ENCODE data around the gene MIOS.

DNA sequence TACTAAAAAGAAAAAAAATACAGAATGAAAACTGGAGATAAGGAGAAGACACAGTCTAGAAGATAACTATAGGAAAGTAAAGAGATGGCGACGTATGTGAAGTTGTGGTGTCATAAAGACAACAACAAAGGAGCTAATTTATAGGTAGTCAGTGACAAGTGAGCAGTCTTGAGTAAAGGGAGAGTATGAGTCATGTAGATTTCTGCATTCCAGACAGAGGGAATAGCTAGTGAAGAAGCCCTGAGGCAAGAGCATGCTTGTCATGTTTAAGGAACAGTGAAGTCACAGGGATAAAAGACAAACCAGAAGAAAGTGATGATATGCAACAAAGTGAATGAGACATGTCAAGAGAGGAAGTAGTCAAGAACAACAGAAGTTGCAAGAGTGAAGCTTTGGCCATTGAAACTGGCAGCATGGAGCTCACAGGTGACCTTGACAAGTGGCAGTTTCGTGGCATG is 2.3 kb upstream of the MIOS start:
- TF ChIP-seq ZNF197 (CRISPR knock-in tag; IDR thresholded peaks at IDR 0.05; ENCODE audit: low read depth) (no peak), MXI1 (IDR thresholded peaks at IDR 0.05; ENCODE audit: low read depth, low read length) (no peak)

Measured in K562 (cell line).